Activated gamma-delta T cell treated with Interleukin-2 at 50 U/mL for 16 hours (primary cell): ENCODE measurements around the gene GDPD2.

Source experiments
- DNase-seq: peaks from one replicate; pipeline ENCODE4 v3.0.0-alpha.2; 2020

GDPD2 gene

GRCh38 chrX:70477734-70478075, 54.6 kb downstream of the GDPD2 start:
- DNase-seq = no peak

- no peak for DNase-seq
These were observed 55.6 kb downstream of the GDPD2 start for GRCh38 chrX:70478526-70479245.

GRCh38 chrX:70479247-70479921, 56.3 kb downstream of the GDPD2 start:
- DNase-seq = no peak

GRCh38 chrX:70479922-70480659, 57.0 kb downstream of the GDPD2 start:
- no peak for DNase-seq

- no peak for DNase-seq
These were observed 57.5 kb downstream of the GDPD2 start for GRCh38 chrX:70480660-70481018.

- no peak for DNase-seq
These were observed 58.6 kb downstream of the GDPD2 start for GRCh38 chrX:70481471-70482270.

GRCh38 chrX:70482300-70482699, 59.2 kb downstream of the GDPD2 start:
- no peak for DNase-seq
